IPS-18a (cell line): ENCODE data around the gene WDFY4.

Source experiments
- H3K27ac ChIP-seq: one replicate; pipeline ENCODE4 v1.5.1; 2013; ENCODE audit warnings: low read length
- H3K27me3 ChIP-seq: one replicate; pipeline ENCODE4 v1.6.1; 2013; ENCODE audit warnings: mild to moderate bottlenecking, low read length; ENCODE audit not compliant: control insufficient read depth, insufficient read depth
- H3K36me3 ChIP-seq: one replicate; pipeline ENCODE4 v1.6.1; 2013; ENCODE audit warnings: low read depth, low read length; ENCODE audit not compliant: control insufficient read depth
- H3K4me1 ChIP-seq: one replicate; pipeline ENCODE4 v1.6.1; 2013; ENCODE audit warnings: low read depth, low read length; ENCODE audit not compliant: control insufficient read depth
- H3K4me3 ChIP-seq: one replicate; pipeline ENCODE4 v1.5.1; 2013; ENCODE audit warnings: low read length
- H3K9ac ChIP-seq: one replicate; pipeline ENCODE4 v1.6.1; 2013; ENCODE audit warnings: mild to moderate bottlenecking, low read length, moderate library complexity
- H3K9me3 ChIP-seq: one replicate; pipeline ENCODE4 v1.6.1; 2013; ENCODE audit warnings: low read depth, low read length; ENCODE audit not compliant: control insufficient read depth

Gene WDFY4

DNA sequence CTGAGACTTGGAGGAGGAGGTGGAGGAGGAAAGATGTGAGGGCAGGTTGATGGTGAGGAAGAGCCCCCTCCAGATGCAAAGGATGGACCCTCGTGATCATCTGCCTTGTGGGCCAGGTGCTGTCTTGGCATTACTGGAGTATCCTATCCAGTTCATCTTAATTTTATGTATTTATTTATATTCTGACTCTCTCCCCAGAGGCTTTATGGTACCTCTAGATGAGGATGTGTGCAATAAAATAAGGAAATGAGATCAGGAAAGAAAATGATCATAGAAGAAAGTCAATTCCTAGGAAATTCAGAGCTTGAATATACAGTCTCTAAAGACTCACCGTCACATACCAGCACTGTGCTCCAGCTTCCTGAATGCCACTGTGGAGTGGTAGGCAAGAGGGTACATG, 160.8 kb downstream of the WDFY4 start:
- Histone ChIP-seq H3K4me1 (no peaks in the 10 kb centered on the region), H3K4me3 (no peak overlapping the region), H3K27ac (no peak overlapping the region), H3K9ac (no peak overlapping the region), H3K9me3 (no peaks in the 10 kb centered on the region), H3K36me3 (no peaks in the 10 kb centered on the region), H3K27me3 (no peaks in the 10 kb centered on the region)

DNA sequence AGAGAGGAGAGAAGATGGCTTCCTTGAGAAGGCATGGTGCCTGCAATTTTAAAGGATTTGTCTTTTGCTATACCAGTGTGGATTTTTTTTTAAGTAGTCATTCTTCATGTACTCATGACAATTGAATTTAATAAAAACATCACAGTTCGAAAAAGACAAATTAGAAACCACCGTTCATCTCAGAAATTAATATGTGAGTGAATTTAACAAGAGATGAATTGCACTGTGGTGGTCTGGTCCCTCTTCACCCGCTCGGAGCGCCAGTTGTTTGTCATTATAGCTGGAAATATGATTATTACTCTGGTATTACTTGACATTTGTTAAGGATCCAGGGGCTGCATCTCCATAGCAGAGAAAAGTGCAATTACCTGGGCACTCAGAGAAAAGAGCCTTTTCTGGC, 163.0 kb downstream of the WDFY4 start:
- Histone ChIP-seq H3K9me3 (no peaks in the 10 kb centered on the region), H3K27ac (no peak overlapping the region), H3K36me3 (no peaks in the 10 kb centered on the region), H3K9ac (no peak overlapping the region), H3K27me3 (no peaks in the 10 kb centered on the region), H3K4me1 (no peaks in the 10 kb centered on the region), H3K4me3 (no peak overlapping the region)

DNA sequence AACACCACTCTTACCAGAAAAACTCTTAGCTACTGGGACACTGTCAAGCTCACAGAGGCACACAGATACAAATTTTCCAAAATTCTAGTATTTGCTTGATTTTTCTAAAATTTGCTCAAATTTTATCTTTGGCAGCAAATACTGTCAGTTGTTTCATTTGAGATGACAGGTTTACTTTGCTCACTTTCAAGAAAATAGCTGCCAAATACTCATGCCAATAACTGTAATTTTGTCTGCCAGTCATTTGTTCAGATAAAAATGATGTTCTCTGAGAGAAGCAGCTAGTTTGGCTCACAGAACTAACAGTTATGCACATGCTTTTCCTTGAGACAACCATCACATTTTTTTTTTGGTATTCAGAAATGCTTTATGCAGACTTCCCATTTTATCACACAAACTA, 172.2 kb downstream of the WDFY4 start:
- Histone ChIP-seq H3K27me3 (no peaks in the 10 kb centered on the region), H3K4me3 (no peak overlapping the region), H3K4me1 (no peaks in the 10 kb centered on the region), H3K9ac (no peak overlapping the region), H3K9me3 (peaks cover 4% of the 10 kb centered on the region), H3K27ac (no peak overlapping the region), H3K36me3 (no peaks in the 10 kb centered on the region)

DNA sequence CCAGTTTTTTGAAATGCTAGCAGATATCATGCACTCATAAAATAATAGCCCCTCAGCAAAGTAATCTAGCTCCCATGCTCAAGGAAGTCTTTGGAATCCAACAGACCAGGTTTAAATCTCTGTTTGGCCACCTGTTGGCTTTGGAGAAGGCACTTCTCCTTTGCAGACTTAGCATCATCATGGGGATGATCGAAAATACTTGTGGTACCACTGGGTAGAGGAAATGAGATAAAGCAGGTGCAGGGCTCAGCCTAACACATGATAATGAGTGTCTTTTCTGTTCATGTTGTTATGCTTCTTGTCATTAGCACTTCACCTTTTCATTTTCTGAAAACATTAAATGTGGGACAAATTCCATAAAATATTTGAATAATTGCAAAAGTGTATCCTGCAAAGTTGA, 187.6 kb downstream of the WDFY4 start:
- H3K4me1 ChIP-seq = no peaks in the 10 kb centered on the region
- no peaks in the 10 kb centered on the region for H3K27me3 ChIP-seq
- H3K9ac ChIP-seq = no peak overlapping the region
- no peak overlapping the region for H3K4me3 ChIP-seq
- no peaks in the 10 kb centered on the region for H3K9me3 ChIP-seq
- no peak overlapping the region for H3K27ac ChIP-seq
- no peaks in the 10 kb centered on the region for H3K36me3 ChIP-seq

DNA sequence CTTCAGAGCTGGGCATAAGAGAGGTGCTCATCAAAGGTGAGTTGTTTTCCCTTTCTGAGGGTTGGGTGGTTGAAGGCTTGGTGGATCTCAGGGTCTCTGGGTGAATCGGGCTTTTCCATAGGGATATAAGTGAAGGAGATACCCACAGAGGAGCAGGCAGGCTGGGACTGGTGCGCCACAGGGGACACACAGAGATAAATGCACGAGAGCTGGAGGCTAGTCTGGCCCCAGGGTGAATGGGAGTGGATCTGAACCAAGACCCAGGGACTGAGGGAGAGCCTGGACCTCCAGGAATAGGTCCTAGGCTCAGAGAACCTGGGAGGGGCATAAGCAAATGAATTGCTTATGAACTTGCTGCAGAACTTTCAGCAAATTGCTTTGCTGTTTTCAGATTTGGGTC, 193.4 kb downstream of the WDFY4 start:
- Histone ChIP-seq H3K36me3 (no peaks in the 10 kb centered on the region), H3K9me3 (no peaks in the 10 kb centered on the region)

DNA sequence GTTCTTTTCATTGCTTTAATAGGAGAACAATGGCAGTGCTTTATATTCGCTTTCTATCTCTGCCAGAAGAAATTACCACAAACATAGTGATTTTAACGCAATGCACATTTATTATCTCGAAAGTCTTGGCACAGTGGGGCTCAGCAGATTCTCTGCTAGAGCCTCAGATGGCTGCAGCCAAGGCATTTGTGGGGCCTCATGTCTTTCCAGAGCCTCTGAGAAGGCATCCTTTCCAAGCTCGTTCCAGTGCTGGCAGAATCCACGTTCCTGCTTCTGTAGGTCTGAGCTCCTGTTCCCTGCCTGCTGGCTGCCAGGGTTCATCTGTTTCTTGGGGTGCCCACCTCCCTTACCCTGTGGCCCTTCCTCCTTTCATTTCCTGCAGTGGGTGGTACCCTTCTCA, 194.8 kb downstream of the WDFY4 start:
- H3K4me3 ChIP-seq = no peak overlapping the region
- H3K4me1 ChIP-seq = peaks cover 7% of the 10 kb centered on the region
- no peaks in the 10 kb centered on the region for H3K9me3 ChIP-seq
- H3K27ac ChIP-seq = no peak overlapping the region
- H3K9ac ChIP-seq = no peak overlapping the region
- H3K36me3 ChIP-seq = no peaks in the 10 kb centered on the region
- no peaks in the 10 kb centered on the region for H3K27me3 ChIP-seq

More for the DNA sequence above, 193.4 kb downstream of the WDFY4 start:
- H3K9ac ChIP-seq = no peak overlapping the region
- H3K27ac ChIP-seq = no peak overlapping the region
- peaks cover 7% of the 10 kb centered on the region for H3K4me1 ChIP-seq
- H3K4me3 ChIP-seq = no peak overlapping the region
- no peaks in the 10 kb centered on the region for H3K27me3 ChIP-seq

DNA sequence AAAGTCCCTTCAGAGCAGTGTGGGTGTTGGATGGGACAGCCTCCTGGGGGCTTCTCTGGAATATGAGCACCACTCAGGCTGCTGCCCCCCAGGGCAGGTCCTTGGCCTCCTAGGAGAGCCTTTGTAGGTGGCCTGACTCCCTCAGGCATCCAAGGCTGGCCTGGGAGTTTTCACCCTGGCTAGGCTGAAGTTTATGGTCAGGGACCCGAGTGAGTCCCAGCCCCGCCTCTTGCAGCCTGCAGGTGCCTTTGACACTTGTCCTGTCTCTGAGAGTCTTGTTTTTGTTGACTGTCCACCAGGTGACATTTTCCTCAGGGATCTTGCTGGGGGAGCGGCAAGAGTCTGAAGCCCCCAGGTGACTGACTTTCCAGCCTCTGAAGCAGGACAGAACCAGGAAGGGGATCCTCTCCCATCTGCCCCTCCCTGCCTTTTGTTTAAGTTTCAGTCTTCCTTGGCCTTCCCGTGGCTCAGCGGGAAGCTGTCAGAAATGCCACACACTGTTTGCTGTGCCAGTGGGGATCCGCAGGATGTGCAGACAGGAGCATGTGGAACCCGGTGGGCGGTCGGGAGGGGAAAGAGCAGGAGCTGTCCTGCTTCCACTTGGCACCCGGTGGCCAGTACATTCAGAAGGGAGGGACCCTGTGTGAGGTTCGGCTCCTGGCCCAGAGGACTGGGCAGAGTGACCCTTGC, 195.5 kb downstream of the WDFY4 start:
- H3K27ac ChIP-seq = no peak overlapping the region
- no peaks in the 10 kb centered on the region for H3K36me3 ChIP-seq
- H3K27me3 ChIP-seq = no peaks in the 10 kb centered on the region
- H3K9me3 ChIP-seq = no peaks in the 10 kb centered on the region
- H3K9ac ChIP-seq = no peak overlapping the region
- H3K4me3 ChIP-seq = no peak overlapping the region
- peaks cover 7% of the 10 kb centered on the region for H3K4me1 ChIP-seq

DNA sequence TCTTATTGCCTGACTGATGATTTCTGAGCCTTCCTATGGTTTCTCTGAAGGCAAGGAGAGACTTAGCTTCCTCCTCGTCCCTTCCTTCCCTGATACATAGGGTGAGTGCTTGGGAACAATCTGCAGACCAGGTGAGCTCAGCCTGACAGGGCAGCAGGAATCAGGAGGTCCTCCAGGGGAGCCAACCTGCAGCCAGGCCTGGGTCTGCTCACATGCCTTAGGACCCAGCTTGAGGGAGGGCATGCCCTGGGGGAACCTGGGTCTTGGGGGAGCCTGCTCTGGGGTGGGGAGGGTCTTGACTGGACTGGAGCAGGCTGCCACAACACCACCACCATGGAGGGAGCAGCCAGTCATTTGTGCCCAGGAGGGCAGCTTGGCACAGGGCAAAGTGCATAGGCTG, 197.3 kb downstream of the WDFY4 start:
- peaks cover 7% of the 10 kb centered on the region for H3K4me1 ChIP-seq
- no peak overlapping the region for H3K9ac ChIP-seq
- no peaks in the 10 kb centered on the region for H3K36me3 ChIP-seq
- H3K9me3 ChIP-seq = no peaks in the 10 kb centered on the region
- H3K27ac ChIP-seq = no peak overlapping the region
- no peaks in the 10 kb centered on the region for H3K27me3 ChIP-seq
- H3K4me3 ChIP-seq = no peak overlapping the region

DNA sequence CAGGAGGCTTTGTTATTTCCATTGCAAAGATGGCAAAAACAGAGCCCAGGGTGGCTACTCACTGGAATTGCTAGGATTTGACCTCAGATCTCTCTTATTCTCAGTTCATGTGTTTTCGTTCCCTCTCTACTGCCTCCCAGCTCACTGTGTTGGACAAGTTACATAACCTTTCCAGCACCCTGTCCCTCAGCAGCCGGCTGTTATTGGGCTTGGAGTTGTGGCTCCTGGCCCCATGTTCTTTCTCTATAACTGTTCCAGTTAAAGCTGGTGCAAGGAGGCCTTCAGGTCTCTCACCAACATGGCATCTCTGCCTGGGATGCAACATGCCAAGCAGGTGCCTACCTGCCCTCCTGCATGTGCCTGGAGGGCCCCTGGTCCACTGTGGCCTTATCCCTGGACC, 198.2 kb downstream of the WDFY4 start:
- no peaks in the 10 kb centered on the region for H3K9me3 ChIP-seq
- no peaks in the 10 kb centered on the region for H3K27me3 ChIP-seq
- H3K36me3 ChIP-seq = no peaks in the 10 kb centered on the region
- no peak overlapping the region for H3K4me3 ChIP-seq
- no peak overlapping the region for H3K9ac ChIP-seq
- H3K4me1 ChIP-seq = peaks cover 7% of the 10 kb centered on the region
- no peak overlapping the region for H3K27ac ChIP-seq

DNA sequence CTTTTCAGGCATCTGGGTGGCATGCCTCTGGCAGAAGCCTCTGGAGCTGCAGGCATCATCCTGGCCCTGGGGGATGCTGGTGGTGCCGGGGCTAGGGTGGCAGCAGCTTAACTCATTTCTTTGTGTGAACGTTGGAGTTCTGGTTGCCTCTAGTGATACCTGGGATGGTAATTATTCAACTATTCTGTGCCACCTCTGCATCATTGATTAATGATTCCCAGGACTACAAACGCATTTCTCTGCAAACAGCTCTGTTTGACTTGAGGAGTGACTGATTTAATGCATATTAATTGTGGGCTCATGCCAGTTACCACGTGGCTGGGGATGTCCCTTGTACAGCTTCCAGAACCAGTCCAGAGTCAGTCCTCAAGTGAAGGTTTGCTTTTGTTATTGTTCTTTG, 199.0 kb downstream of the WDFY4 start:
- no peaks in the 10 kb centered on the region for H3K9me3 ChIP-seq
- H3K27ac ChIP-seq = no peak overlapping the region
- no peak overlapping the region for H3K4me3 ChIP-seq
- peaks cover 7% of the 10 kb centered on the region for H3K4me1 ChIP-seq
- no peaks in the 10 kb centered on the region for H3K36me3 ChIP-seq
- H3K9ac ChIP-seq = no peak overlapping the region
- no peaks in the 10 kb centered on the region for H3K27me3 ChIP-seq

DNA sequence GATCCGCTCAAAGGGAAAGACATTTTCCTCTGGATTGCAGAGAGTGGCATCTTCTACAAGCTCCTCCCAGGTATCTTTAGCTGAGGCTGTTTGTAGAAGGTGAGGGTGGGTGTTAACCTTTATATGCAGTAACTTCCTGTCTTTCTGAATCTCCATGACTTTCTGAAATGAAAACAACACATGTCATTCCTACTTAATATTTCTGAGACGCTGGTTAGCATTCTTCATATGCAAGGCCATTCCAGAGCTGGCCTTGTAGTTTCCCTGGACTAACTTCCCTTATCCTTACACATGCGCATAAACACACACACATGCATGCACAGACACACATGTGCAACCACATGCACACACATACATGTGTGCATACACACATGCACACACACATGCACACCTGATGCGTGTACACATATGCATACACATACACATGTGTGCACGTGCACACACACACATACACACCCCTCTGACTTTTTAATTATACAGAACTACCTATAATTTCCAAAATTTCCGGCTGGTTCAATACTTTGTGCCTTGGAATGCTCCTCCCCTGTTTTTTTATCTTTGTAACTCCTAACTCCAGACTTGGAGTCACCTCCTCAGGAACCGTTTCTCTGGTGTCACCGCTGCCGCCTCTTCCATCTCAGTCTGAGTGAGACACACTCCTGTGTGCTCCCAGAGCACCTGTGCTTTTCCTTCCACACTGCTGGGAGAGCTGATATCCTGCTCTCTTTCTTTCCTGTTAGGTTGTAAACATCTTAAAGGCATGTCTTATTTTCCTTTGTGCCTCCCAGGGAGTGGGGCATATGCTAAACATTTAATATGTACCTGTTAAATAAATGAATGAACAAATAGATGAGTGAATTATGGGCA, 199.7 kb downstream of the WDFY4 start:
- Histone ChIP-seq H3K9me3 (no peaks in the 10 kb centered on the region), H3K36me3 (no peaks in the 10 kb centered on the region), H3K27me3 (no peaks in the 10 kb centered on the region), H3K4me1 (peaks cover 7% of the 10 kb centered on the region), H3K9ac (no peak overlapping the region), H3K4me3 (no peak overlapping the region), H3K27ac (no peak overlapping the region)

DNA sequence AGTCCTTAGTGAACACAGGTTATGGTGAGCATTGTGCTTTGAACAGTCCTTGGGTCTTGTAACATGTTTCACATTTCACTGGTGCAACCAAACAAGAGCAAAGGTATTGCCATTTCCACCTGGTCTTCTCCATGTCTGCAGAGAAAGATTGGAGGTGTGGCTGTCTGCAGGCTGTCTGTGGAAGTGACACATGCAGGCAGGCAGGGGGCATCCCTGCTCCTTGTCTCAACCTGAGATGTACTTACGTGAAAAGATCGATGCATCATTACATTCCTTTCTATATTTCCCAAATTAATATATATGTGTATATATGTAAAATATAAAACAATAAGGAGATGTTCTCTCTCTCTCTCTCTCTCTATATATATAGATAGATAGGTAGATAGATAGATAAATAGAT, 200.7 kb downstream of the WDFY4 start:
- Histone ChIP-seq H3K27me3 (no peaks in the 10 kb centered on the region), H3K9ac (no peak overlapping the region), H3K9me3 (no peaks in the 10 kb centered on the region), H3K4me3 (no peak overlapping the region), H3K36me3 (no peaks in the 10 kb centered on the region), H3K4me1 (peaks cover 2% of the 10 kb centered on the region), H3K27ac (no peak overlapping the region)
